22Rv1 (cell line): Measurements from ENCODE around the gene UHRF1.

Source experiments
- ZFX ChIP-seq: fragments of 450-650 bp; IDR thresholded peaks from 2 replicates; pipeline ENCODE4 v1.6.1; 2017; ENCODE audit warnings: antibody characterized with exemption, borderline replicate concordance
- TF ChIP-seq, protein P1 (sequence below): fragments of 450-650 bp; IDR thresholded peaks from 2 replicates; pipeline ENCODE4 v1.5.1; 2017; ENCODE audit warnings: mild to moderate bottlenecking

DNA sequence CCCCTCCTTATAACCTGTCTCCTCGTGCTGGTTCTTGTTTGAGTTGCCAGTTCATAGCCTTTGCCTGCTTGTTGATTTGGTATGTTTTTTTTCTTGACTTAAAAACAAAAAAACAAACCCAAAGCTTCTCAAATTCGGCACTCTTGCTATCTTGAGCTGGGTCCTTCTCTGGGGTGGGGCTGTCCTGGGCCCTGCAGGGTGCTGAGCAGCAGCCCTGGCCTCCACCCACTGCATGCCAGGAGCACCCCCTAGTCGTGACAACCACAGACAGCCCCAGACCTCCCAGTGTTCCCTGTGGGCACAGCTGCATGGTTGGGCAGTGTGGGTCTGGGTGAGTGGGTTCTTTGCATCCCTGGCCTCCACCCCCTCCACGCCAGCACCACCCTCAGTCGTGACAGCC, 87.4 kb downstream of the UHRF1 start:
- TF ChIP-seq, protein P1, sequence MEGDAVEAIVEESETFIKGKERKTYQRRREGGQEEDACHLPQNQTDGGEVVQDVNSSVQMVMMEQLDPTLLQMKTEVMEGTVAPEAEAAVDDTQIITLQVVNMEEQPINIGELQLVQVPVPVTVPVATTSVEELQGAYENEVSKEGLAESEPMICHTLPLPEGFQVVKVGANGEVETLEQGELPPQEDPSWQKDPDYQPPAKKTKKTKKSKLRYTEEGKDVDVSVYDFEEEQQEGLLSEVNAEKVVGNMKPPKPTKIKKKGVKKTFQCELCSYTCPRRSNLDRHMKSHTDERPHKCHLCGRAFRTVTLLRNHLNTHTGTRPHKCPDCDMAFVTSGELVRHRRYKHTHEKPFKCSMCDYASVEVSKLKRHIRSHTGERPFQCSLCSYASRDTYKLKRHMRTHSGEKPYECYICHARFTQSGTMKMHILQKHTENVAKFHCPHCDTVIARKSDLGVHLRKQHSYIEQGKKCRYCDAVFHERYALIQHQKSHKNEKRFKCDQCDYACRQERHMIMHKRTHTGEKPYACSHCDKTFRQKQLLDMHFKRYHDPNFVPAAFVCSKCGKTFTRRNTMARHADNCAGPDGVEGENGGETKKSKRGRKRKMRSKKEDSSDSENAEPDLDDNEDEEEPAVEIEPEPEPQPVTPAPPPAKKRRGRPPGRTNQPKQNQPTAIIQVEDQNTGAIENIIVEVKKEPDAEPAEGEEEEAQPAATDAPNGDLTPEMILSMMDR = no peak
- no peak for TF ChIP-seq ZFX
